GM21423 (cell line): ENCODE results near the gene UBFD1.
A peak's percentile ranks its signal among the peaks of the same experiment; 100 is the strongest.
"Not testable (repeated sequence)": the region's sequence is repeated elsewhere in the genome, so short reads cannot be mapped to it uniquely, and the experiment has no call there.

ENCODE experiments used
- ATAC-seq: cut with Tn5 transposase; IDR thresholded peaks from one replicate; pipeline ENCODE4 v1.9.1; 2021; ENCODE audit warnings: mild to moderate bottlenecking, moderate library complexity; ENCODE audit not compliant: unreplicated experiment

The UBFD1 gene

GRCh38 chr16:23595951-23596720 lies 38.6 kb downstream of the UBFD1 start, which contains the start of gene NDUFAB1:
NDUFAB1 (minus strand) TSS chr16:23596316; CDS start chr16:23596290, 26 bp downstream.
- ATAC-seq = peak; percentile 92

- no peak for ATAC-seq
Measured at GRCh38 chr16:23597003-23597756, 39.7 kb downstream of the UBFD1 start.

- ATAC-seq = no peak
Measured at GRCh38 chr16:23607726-23608125, 50.2 kb downstream of the UBFD1 start.

- ATAC-seq = no peak
Measured at GRCh38 chr16:23608194-23608593, 50.7 kb downstream of the UBFD1 start.

- no peak for ATAC-seq
Measured at GRCh38 chr16:23609929-23610328, 52.4 kb downstream of the UBFD1 start.

- not testable (repeated sequence) for ATAC-seq
Measured at GRCh38 chr16:23610905-23611304, 53.4 kb downstream of the UBFD1 start.

- ATAC-seq = no peak
Measured at GRCh38 chr16:23611936-23612335, 54.4 kb downstream of the UBFD1 start.

GRCh38 chr16:23615805-23616204 lies 58.3 kb downstream of the UBFD1 start:
- ATAC-seq = no peak
